Measurements from ENCODE around the gene CCDC141.

DNA sequence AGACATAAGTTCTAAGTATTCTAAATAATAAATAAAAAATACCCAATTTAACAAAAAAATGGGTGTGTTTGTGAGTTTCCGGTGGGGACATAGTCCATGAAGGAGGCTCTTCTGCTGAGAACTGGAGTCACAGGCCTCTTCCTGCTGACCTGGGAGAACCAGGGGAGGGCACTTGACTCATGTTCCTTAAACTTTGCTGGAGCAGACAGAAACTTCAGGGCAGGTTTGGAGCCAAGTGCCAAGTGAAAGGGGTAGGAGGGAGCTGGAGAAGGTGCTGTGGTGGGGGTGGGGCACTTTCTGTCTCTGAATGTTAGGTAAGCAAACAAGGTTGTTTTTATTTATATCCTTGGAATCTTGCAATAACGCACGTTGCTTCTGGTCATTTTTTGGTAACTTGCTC, 163.9 kb downstream of the CCDC141 start:
- TF ChIP-seq POLR2AphosphoS5 (IDR thresholded peaks at IDR 0.05; ENCODE audit: low read depth): no peak
- TF ChIP-seq, protein P1, sequence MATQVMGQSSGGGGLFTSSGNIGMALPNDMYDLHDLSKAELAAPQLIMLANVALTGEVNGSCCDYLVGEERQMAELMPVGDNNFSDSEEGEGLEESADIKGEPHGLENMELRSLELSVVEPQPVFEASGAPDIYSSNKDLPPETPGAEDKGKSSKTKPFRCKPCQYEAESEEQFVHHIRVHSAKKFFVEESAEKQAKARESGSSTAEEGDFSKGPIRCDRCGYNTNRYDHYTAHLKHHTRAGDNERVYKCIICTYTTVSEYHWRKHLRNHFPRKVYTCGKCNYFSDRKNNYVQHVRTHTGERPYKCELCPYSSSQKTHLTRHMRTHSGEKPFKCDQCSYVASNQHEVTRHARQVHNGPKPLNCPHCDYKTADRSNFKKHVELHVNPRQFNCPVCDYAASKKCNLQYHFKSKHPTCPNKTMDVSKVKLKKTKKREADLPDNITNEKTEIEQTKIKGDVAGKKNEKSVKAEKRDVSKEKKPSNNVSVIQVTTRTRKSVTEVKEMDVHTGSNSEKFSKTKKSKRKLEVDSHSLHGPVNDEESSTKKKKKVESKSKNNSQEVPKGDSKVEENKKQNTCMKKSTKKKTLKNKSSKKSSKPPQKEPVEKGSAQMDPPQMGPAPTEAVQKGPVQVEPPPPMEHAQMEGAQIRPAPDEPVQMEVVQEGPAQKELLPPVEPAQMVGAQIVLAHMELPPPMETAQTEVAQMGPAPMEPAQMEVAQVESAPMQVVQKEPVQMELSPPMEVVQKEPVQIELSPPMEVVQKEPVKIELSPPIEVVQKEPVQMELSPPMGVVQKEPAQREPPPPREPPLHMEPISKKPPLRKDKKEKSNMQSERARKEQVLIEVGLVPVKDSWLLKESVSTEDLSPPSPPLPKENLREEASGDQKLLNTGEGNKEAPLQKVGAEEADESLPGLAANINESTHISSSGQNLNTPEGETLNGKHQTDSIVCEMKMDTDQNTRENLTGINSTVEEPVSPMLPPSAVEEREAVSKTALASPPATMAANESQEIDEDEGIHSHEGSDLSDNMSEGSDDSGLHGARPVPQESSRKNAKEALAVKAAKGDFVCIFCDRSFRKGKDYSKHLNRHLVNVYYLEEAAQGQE (IDR thresholded peaks at IDR 0.05; ENCODE audit: unreplicated experiment): no peak
- TF ChIP-seq, protein P2, sequence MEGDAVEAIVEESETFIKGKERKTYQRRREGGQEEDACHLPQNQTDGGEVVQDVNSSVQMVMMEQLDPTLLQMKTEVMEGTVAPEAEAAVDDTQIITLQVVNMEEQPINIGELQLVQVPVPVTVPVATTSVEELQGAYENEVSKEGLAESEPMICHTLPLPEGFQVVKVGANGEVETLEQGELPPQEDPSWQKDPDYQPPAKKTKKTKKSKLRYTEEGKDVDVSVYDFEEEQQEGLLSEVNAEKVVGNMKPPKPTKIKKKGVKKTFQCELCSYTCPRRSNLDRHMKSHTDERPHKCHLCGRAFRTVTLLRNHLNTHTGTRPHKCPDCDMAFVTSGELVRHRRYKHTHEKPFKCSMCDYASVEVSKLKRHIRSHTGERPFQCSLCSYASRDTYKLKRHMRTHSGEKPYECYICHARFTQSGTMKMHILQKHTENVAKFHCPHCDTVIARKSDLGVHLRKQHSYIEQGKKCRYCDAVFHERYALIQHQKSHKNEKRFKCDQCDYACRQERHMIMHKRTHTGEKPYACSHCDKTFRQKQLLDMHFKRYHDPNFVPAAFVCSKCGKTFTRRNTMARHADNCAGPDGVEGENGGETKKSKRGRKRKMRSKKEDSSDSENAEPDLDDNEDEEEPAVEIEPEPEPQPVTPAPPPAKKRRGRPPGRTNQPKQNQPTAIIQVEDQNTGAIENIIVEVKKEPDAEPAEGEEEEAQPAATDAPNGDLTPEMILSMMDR (conservative IDR thresholded peaks at IDR 0.05; ENCODE audit: low read depth in 2 of 2): no peak
- no peak for TF ChIP-seq CREB1 (CRISPR knock-in tag; IDR thresholded peaks at IDR 0.05; ENCODE audit: low read depth)
- TF ChIP-seq EZH2phosphoT487 (IDR thresholded peaks at IDR 0.05; ENCODE audit: unreplicated experiment): no peak
- TF ChIP-seq EZH2 (IDR thresholded peaks at IDR 0.05; ENCODE audit: low read depth, unreplicated experiment): no peak
- no peak for TF ChIP-seq ZNF331 (CRISPR knock-in tag; IDR thresholded peaks at IDR 0.05; ENCODE audit: low read depth)

Data from GM23338 (cell line).